Esophagus muscularis mucosa (tissue), 4 donors: Measurements from ENCODE around the gene COX6B1. TPM values are rescaled to one million over a fixed set of nuclear protein-coding genes. Genes with fewer than 3 reads are reported as not detected.

Experiments used
- DNase-seq: peaks from one replicate; pipeline ENCODE4 v3.0.0-alpha.2; 2017; ENCODE audit errors: extremely low spot score
- H3K27ac ChIP-seq, 4 donors: fragments of 200-600 bp; sonication (generic); replicated peaks in 1 of 4; 1 replicate in 3 of 4; 2 replicates in 1 of 4; pipeline ENCODE4 v1.5.1; 2016 to 2019; ENCODE audit warnings: mild to moderate bottlenecking in 1 of 4
- H3K27me3 ChIP-seq, 4 donors: fragments of 200-600 bp; sonication (generic); one replicate each; pipeline versions ENCODE4 v1.5.1 to v1.6.0; 2016 to 2019
- H3K36me3 ChIP-seq, 4 donors: fragments of 200-600 bp; sonication (generic); one replicate each; pipeline ENCODE4 v1.5.1; 2016 to 2019
- H3K4me1 ChIP-seq, 4 donors: fragments of 200-600 bp; sonication (generic); one replicate each; pipeline ENCODE4 v1.5.1; 2016 to 2019
- H3K4me3 ChIP-seq, 4 donors: fragments of 200-600 bp; sonication (generic); 1 replicate in 2 of 4; 2 replicates in 2 of 4; pipeline ENCODE4 v1.5.1; 2016 to 2019; ENCODE audit warnings: mild to moderate bottlenecking in 4 of 4, moderate library complexity in 1 of 4
- H3K9me3 ChIP-seq, 4 donors: fragments of 200-600 bp; sonication (generic); 1 replicate in 3 of 4; 2 replicates in 1 of 4; pipeline ENCODE4 v1.5.1; 2016 to 2019
- CTCF ChIP-seq, 3 experiments: fragments of 200-600 bp in 2 of 3; fragments of 450-650 bp in 1 of 3; sonication (generic) in 2 of 3; IDR thresholded peaks; one replicate each; pipeline ENCODE4 v1.5.1; 2017 to 2019; ENCODE audit warnings: antibody characterized with exemption in 3 of 3, mild to moderate bottlenecking in 2 of 3, moderate library complexity in 1 of 3
- EP300 ChIP-seq: sonication (generic); formaldehyde crosslinking; IDR thresholded peaks from one replicate; pipeline ENCODE4 v1.6.1; 2017; ENCODE audit warnings: antibody characterized with exemption
- POLR2A ChIP-seq: fragments of 450-650 bp; IDR thresholded peaks from one replicate; pipeline ENCODE4 v1.6.1; 2017; ENCODE audit warnings: antibody characterized with exemption, moderate library complexity, mild to moderate bottlenecking, low read depth
- POLR2AphosphoS5 ChIP-seq, 2 donors: sonication (generic); formaldehyde crosslinking; IDR thresholded peaks; one replicate each; pipeline ENCODE4 v1.6.1; 2017; ENCODE audit warnings: antibody characterized with exemption in 2 of 2
- WGBS: methylation state at CpG from one replicate; pipeline ENCODE4 v1.1.5; 2018; 5-methylcytosine and 5-hydroxymethylcytosine counted together
- intact Hi-C: fragments of 100-400 bp; cut with DNase I; formaldehyde crosslinking; loops from one replicate; pipeline ENCODE4 v1.15.1; 2023
- total RNA-seq, 4 donors: library from RNA; depleted of rRNA; stranded (reverse); fragments of >200 nt; gene quantifications; one replicate each; pipeline versions ENCODE4 v1.1.0 to v1.2.1, GENCODE V29; 2016

Gene COX6B1
- total RNA-seq, 4 donors from 2014 or later = 205 to 508 (median 313) TPM

- Histone ChIP-seq H3K4me3 (peak overlapping the region; percentile 59 to 80 (median 62)), H3K27me3 (no peaks in the 10 kb centered on the region), H3K27ac (peak overlapping the region; percentile 83 to 95 (median 88)), H3K36me3 (peaks cover 1 to 6% (median 5%) of the 10 kb centered on the region in 4 donors), H3K9me3 (no peaks in the 10 kb centered on the region), H3K4me1 (peaks cover 15 to 46% (median 44%) of the 10 kb centered on the region in 4 donors)
- DNase-seq = no peak
- TF ChIP-seq POLR2A (no peak), CTCF (IDR thresholded peaks at IDR 0.05) (no peak), POLR2AphosphoS5 (IDR thresholded peaks at IDR 0.05) (no peak)
- WGBS = 64% methylated on average over 5 of the region's 15 CpGs
- intact Hi-C loops = loop anchor here (2.0 kb wide), 1 partner anchor 14 kb away; the partner anchor contains the start of gene RBM42
Observed at GRCh38 chr19:35642798-35643254, 5.3 kb upstream of the COX6B1 start.

DNA sequence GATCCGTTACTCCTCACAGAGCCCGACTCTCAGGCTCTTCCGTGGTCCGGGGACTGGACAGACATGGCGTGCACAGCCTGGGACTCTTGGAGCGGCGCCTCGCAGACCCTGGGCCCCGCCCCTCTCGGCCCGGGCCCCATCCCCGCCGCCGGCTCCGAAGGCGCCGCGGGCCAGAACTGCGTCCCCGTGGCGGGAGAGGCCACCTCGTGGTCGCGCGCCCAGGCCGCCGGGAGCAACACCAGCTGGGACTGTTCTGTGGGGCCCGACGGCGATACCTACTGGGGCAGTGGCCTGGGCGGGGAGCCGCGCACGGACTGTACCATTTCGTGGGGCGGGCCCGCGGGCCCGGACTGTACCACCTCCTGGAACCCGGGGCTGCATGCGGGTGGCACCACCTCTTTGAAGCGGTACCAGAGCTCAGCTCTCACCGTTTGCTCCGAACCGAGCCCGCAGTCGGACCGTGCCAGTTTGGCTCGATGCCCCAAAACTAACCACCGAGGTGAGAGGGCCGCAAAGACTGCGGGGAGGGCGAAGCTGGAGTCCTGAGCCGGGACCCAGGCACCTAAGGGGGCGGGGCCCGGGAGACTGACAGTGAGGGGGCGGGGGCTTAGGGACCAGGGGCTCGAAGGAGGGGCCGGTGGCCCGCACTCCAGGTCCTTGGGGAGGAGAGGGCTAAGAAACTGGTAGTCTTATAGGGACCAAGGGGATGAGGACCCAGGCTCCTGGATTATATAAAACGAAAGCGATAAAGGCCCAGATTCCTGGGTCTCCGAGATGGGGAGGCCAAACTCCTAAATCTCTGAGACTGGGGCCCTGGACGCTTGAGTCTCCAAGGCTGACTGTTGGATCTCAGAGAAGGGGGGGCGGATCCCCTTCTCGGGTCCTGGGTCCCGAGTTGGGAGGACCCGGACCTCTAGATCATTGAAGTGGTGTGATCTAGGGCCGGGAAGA lies 4.6 kb upstream of the COX6B1 start:
- no peaks in the 10 kb centered on the region for H3K9me3 ChIP-seq
- H3K4me3 ChIP-seq = peak overlapping the region; percentile 59 to 80 (median 62)
- peak overlapping the region; percentile 83 to 95 (median 88) for H3K27ac ChIP-seq
- 0% methylated on average over 15 of the region's 69 CpGs for WGBS
- H3K4me1 ChIP-seq = peaks cover 15 to 47% (median 45%) of the 10 kb centered on the region in 4 donors
- peak; percentile 95 for DNase-seq
- no peaks in the 10 kb centered on the region for H3K36me3 ChIP-seq
- TF ChIP-seq EP300 = no peak
- peak; percentile 17 to 75 for TF ChIP-seq POLR2AphosphoS5 (IDR thresholded peaks at IDR 0.05)
- no peak for TF ChIP-seq POLR2A
- peak in 1 of 3 experiments; percentile 5 for TF ChIP-seq CTCF (IDR thresholded peaks at IDR 0.05)
- intact Hi-C loops = loop anchor here (2.0 kb wide), 1 partner anchor 15 kb away; the partner anchor contains the start of gene RBM42
- no peaks in the 10 kb centered on the region for H3K27me3 ChIP-seq

DNA sequence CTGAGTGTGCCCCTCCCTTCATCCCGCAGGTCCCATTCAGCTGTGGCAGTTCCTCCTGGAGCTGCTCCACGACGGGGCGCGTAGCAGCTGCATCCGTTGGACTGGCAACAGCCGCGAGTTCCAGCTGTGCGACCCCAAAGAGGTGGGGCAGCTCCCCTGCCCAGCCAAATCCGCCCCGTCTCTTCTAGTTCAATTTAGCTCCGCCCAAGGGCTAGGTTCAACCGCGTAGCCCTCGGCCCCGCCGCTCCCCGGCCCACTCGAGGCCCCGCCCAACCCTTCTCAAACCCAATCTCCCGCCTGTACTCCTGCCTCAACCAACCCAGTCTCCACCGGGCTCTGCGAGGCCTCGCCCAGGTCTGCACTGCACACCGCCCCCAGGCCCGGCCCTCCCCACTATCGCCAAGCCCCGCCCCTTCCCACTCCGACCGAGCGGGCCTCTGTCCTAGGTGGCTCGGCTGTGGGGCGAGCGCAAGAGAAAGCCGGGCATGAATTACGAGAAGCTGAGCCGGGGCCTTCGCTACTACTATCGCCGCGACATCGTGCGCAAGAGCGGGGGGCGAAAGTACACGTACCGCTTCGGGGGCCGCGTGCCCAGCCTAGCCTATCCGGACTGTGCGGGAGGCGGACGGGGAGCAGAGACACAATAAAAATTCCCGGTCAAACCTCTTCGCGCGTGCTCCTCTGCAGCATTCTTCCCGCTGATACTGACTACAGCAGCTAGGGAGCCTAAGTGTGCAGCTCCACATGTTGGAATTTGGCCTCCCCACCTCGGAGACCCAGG lies 3.7 kb upstream of the COX6B1 start:
- H3K36me3 ChIP-seq = no peaks in the 10 kb centered on the region
- DNase-seq = peak; percentile 98
- peaks cover 21 to 56% (median 54%) of the 10 kb centered on the region in 4 donors for H3K4me1 ChIP-seq
- peak overlapping the region; percentile 59 to 80 (median 62) for H3K4me3 ChIP-seq
- TF ChIP-seq POLR2AphosphoS5 (IDR thresholded peaks at IDR 0.05) (peak; percentile 51 to 76), EP300 (no peak), POLR2A (peak; percentile 19)
- under 1% methylated on average over 36 of the region's 60 CpGs for WGBS
- H3K27me3 ChIP-seq = no peaks in the 10 kb centered on the region
- no peaks in the 10 kb centered on the region for H3K9me3 ChIP-seq
- H3K27ac ChIP-seq = peak overlapping the region; percentile 83 to 95 (median 88)
- intact Hi-C loops = no loop called here

DNA sequence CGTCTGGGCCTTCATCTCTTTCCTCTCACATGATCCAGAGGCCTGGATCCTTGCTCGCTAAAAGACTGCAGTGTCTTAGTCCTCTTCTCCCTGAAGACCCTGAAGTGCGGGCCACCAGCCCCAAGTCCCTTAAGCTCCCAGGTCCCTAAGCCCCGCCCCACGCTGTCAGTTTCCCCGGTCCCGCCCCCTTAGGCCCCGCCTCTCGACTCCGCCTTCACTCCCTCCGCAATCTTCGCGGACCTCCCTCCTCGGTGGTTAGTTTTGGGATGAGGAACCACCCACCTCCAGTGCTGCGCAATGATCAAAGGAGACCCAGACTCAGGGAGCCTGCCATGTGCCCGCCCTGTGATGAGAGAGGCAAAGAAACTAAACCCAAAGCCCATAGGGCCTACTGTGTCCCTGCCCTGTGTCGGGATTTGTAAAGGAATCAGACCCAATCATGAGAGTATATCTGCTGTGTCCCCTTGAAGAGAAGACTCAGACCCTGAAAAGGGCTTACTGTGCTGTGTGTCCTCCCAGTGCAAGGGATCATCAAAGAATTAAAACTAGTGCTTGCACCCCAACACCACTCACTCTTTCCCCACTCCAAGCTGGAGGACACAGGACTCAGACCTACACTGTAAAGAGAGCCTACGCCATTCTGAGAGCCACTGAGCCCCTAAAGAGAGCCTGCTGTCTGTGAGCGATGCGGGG lies 3.0 kb upstream of the COX6B1 start:
- 25% methylated on average over 15 of the region's 20 CpGs for WGBS
- no peaks in the 10 kb centered on the region for H3K9me3 ChIP-seq
- H3K27me3 ChIP-seq = no peaks in the 10 kb centered on the region
- TF ChIP-seq POLR2AphosphoS5 (IDR thresholded peaks at IDR 0.05) (peak in 1 of 2 donors; percentile 7), EP300 (no peak)
- H3K36me3 ChIP-seq = peaks cover 0 to 4% (median 2%) of the 10 kb centered on the region in 4 donors
- H3K4me1 ChIP-seq = peaks cover 28 to 63% (median 61%) of the 10 kb centered on the region in 4 donors
- peak overlapping the region; percentile 59 to 80 (median 62) for H3K4me3 ChIP-seq
- H3K27ac ChIP-seq = peak overlapping the region; percentile 83 to 95 (median 88)
- intact Hi-C loops = no loop called here
- DNase-seq = peak; percentile 95
